GM12878 (cell line): ENCODE results near the gene ASIC3. TPM values are rescaled to one million over a fixed set of nuclear protein-coding genes. Genes with fewer than 3 reads are reported as not detected.

ENCODE experiments used
- ATAC-seq: fragments of 200-7000 bp; cut with Tn5 transposase; 3 replicates; pipeline ENCODE4 v1.9.1; 2020; ENCODE audit warnings: mild to moderate bottlenecking, moderate library complexity
- BruUV-seq: library from RNA; stranded (reverse); fragments of 400-500 nt; replicated peaks from 2 replicates; lab custom pipeline; 2021; lab: Mats Ljungman, UMichigan
- CTCF ChIA-PET: fragments of 300-600 bp; sonication (Branson Sonifier 250); formaldehyde crosslinking; extraction: SDS; loops from one replicate; lab custom pipeline; 2021; ENCODE audit warnings: inconsistent platforms; lab: Yijun Ruan, JAX
- POLR2A ChIA-PET: fragments of 350-600 bp; formaldehyde crosslinking; extraction: SDS; loops from one replicate; lab custom pipeline; 2021; ENCODE audit warnings: inconsistent platforms; lab: Charles Lee
- RAD21 ChIA-PET: fragments of 300-600 bp; sonication (Branson Sonifier 250); formaldehyde crosslinking; loops from one replicate; lab custom pipeline; 2023; ENCODE audit warnings: antibody characterized with exemption; ENCODE audit not compliant: unreplicated experiment; lab: Charles Lee
- SMC1A ChIA-PET: fragments of 300-600 bp; sonication (Branson Sonifier 250); formaldehyde crosslinking; loops from one replicate; lab custom pipeline; 2023; ENCODE audit not compliant: unreplicated experiment, uncharacterized antibody; lab: Charles Lee
- DNase-seq: peaks from one replicate; pipeline ENCODE4 v3.0.0-alpha.2; 2011; ENCODE audit warnings: low read depth, low spot score
- FAIRE-seq: peaks from 3 replicates; lab custom pipeline; 2011; peaks lifted over from hg19 to GRCh38; lab: Jason Lieb, UNC
- H2AFZ ChIP-seq: 2 replicates; pipeline ENCODE4 v1.6.0; 2011; ENCODE audit warnings: low read depth, low read length, control low read depth; ENCODE audit not compliant: control insufficient read depth
- H3K27ac ChIP-seq: 2 replicates; pipeline ENCODE4 v1.5.1; 2011; ENCODE audit warnings: control low read depth; ENCODE audit not compliant: control insufficient read depth, insufficient read depth
- H3K27me3 ChIP-seq, 2 experiments: replicated peaks in 1 of 2; 2 replicates each; pipeline versions ENCODE4 v1.6.0 to v1.6.1; 2011; ENCODE audit warnings: low read length in 1 of 2; ENCODE audit not compliant: control insufficient read depth in 2 of 2, insufficient read depth in 2 of 2
- H3K36me3 ChIP-seq, 2 experiments: 2 replicates each; pipeline ENCODE4 v1.5.1; 2011; ENCODE audit warnings: low read length in 1 of 2; ENCODE audit not compliant: control insufficient read depth in 2 of 2, insufficient read depth in 2 of 2
- H3K4me1 ChIP-seq: 2 replicates; pipeline ENCODE4 v1.6.1; 2011; ENCODE audit warnings: mild to moderate bottlenecking, low read length, moderate library complexity, mixed read lengths; ENCODE audit not compliant: control insufficient read depth, insufficient read depth
- H3K4me2 ChIP-seq: 2 replicates; pipeline ENCODE4 v1.6.0; 2011; ENCODE audit warnings: control low read depth; ENCODE audit not compliant: control insufficient read depth, insufficient read depth
- H3K4me3 ChIP-seq: fragments of 200-600 bp; sonication (generic); 2 replicates; pipeline ENCODE4 v1.5.1; 2016
- H3K79me2 ChIP-seq: 2 replicates; pipeline ENCODE4 v1.6.0; 2011; ENCODE audit warnings: low read length; ENCODE audit not compliant: control insufficient read depth, insufficient read depth
- H3K9ac ChIP-seq: 2 replicates; pipeline ENCODE4 v1.8.0; 2011; ENCODE audit warnings: low read length, control low read depth, mixed read lengths; ENCODE audit not compliant: control insufficient read depth, insufficient read depth
- H3K9me3 ChIP-seq: replicated peaks from 3 replicates; pipeline ENCODE4 v1.5.1; 2011; ENCODE audit warnings: mild to moderate bottlenecking, low read length; ENCODE audit not compliant: control insufficient read depth, insufficient read depth
- H4K20me1 ChIP-seq: 2 replicates; pipeline ENCODE4 v1.6.0; 2011; ENCODE audit not compliant: control insufficient read depth, insufficient read depth
- CBX5 ChIP-seq: sonication (generic); IDR thresholded peaks from 2 replicates; pipeline ENCODE4 v1.6.1; 2016; ENCODE audit warnings: low read depth, moderate library complexity, mild to moderate bottlenecking, inconsistent platforms
- PKNOX1 ChIP-seq: fragments of 450-650 bp; IDR thresholded peaks from 2 replicates; pipeline ENCODE4 v1.6.1; 2016; ENCODE audit warnings: mild to moderate bottlenecking
- RB1 ChIP-seq: fragments of 450-650 bp; formaldehyde crosslinking; IDR thresholded peaks from 2 replicates; pipeline ENCODE4 v1.6.1; 2017; ENCODE audit warnings: mild to moderate bottlenecking, borderline replicate concordance
- RUNX3 ChIP-seq: IDR thresholded peaks from 2 replicates; pipeline ENCODE4 v1.6.1; 2012; ENCODE audit warnings: low read length, inconsistent platforms
- ZNF592 ChIP-seq: fragments of 450-650 bp; IDR thresholded peaks from 2 replicates; pipeline ENCODE4 v1.6.1; 2017; ENCODE audit warnings: mild to moderate bottlenecking, moderate library complexity
- WGBS: methylation state at CpG from one replicate; pipeline ENCODE4 v1.1.6; 2016; ENCODE audit warnings: low lambda C conversion rate; ENCODE audit not compliant: insufficient replicate concordance, insufficient coverage; ENCODE audit errors: missing lambda C conversion rate; 5-methylcytosine and 5-hydroxymethylcytosine counted together
- in situ Hi-C: fragments of 300-500 bp; cut with MboI; formaldehyde crosslinking; loops from 9 replicates; pipeline ENCODE4 v1.14.3; 2018; ENCODE audit warnings: mixed read lengths
- intact Hi-C: fragments of 100-400 bp; cut with micrococcal nuclease; formaldehyde crosslinking; loops from one replicate; pipeline ENCODE4 v1.14.2; 2022; ENCODE audit not compliant: unreplicated experiment
- polyA plus RNA-seq, 11 experiments: library from polyadenylated mRNA; depleted of rRNA in 4 of 11; unstranded in 6 of 11; stranded (reverse) in 5 of 11; fragments of >200 nt; fragmentation: Nextera tagmentation in 4 of 11; fragmentation: Illumina TruSeq in 1 of 11; extraction: Ambion mirVana in 4 of 11; extraction: Trizol in 1 of 11; gene quantifications; 1 replicate in 1 of 11; 2 replicates in 10 of 11; pipeline versions ENCODE4 v1.2.1 to v1.2.3, GENCODE V29; 2011 to 2016; ENCODE audit warnings: inconsistent platforms in 2 of 11, missing spikeins in 2 of 11, low read depth in 1 of 11
- total RNA-seq, 4 experiments: library from RNA; depleted of rRNA in 3 of 4; stranded (reverse); fragments of >200 nt in 3 of 4; fragmentation: Illumina TruSeq in 1 of 4; extraction: Trizol in 1 of 4; gene quantifications; 2 replicates each; pipeline versions ENCODE4 v1.2.1 to v1.2.3, GENCODE V29; 2013 to 2021

Gene ASIC3
- total and polyA plus RNA-seq, 10 of the 15 experiments (the other 5 are each of a cell fraction or from before 2014, with no cell fraction given): 0.07 to 1.0 (median 0.44) TPM; not detected in 4

- no peak for TF ChIP-seq ZNF592
- TF ChIP-seq RUNX3: no peak
- no peak for TF ChIP-seq PKNOX1
- no peak for TF ChIP-seq RB1
- TF ChIP-seq, all 136 proteins: peak for 0
Observed at GRCh38 chr7:151007469-151007898, 40.8 kb upstream of the ASIC3 start (continued).

- ChIA-PET CTCF (interaction anchor here (0.6 to 4.3 kb wide), 19 partner anchors 10 to 599 kb away, joined by 3 to 35 read pairs (median 5); partner anchors contain the start of genes ABCB8, ATG9B and NOS3), POLR2A (no interaction called here)
- intact Hi-C loops: loop anchor here (1.0 kb wide), 1 partner anchor 45 kb away; no protein-coding TSS in a partner anchor
- Histone ChIP-seq H3K36me3 (no peaks in the 10 kb centered on the region), H3K79me2 (no peaks in the 10 kb centered on the region), H3K9me3 (no peaks in the 10 kb centered on the region), H3K4me1 (no peaks in the 10 kb centered on the region), H4K20me1 (no peaks in the 10 kb centered on the region)
- ATAC-seq: no peak
- TF ChIP-seq CBX5: no peak
- TF ChIP-seq, all 136 proteins: peak for 0
- Histone ChIP-seq H3K4me2 (peak overlapping the region; percentile 63; the same call in 1 of the 2 replicates), H3K9ac (no peak overlapping the region), H3K27ac (no peak overlapping the region), H2AFZ (peak overlapping the region; percentile 67), H3K27me3 (no peaks in the 10 kb centered on the region; a peak in 1 of 4 replicates), H3K4me3 (no peak overlapping the region)
- FAIRE-seq (no peak), DNase-seq (no peak)
- ChIA-PET SMC1A (interaction anchor here (0.6 to 2.2 kb wide), 6 partner anchors 18 to 116 kb away, joined by 3 to 5 read pairs (median 3); partner anchors contain the start of gene ABCB8), RAD21 (interaction anchor here (1.3 kb wide), 1 partner anchor 77 kb away, joined by 5 read pairs; no protein-coding TSS in a partner anchor)
- BruUV-seq: no TSS peak
- WGBS: 28% methylated on average over 11 of the region's 11 CpGs
- in situ Hi-C loops: no loop called here
Observed at GRCh38 chr7:151008143-151008510, 40.2 kb upstream of the ASIC3 start.
